Measurements from ENCODE around the gene TECPR2.
"Not testable (repeated sequence)": the region's sequence is repeated elsewhere in the genome, so short reads cannot be mapped to it uniquely, and the experiment has no call there.

TECPR2 gene

GRCh38 chr14:102540315-102541028 lies 177.7 kb downstream of the TECPR2 start:
- no peak for TF ChIP-seq CTCF (IDR thresholded peaks at IDR 0.05; ENCODE audit: insufficient read depth, missing control alignments)
- FAIRE-seq = no peak
- no peak for DNase-seq (ENCODE audit: insufficient read length, low spot score)

- FAIRE-seq; DNase-seq (ENCODE audit: insufficient read length, low spot score): not testable (repeated sequence)
Observed at GRCh38 chr14:102541029-102541491, 178.3 kb downstream of the TECPR2 start.

GRCh38 chr14:102541771-102542170 lies 179.0 kb downstream of the TECPR2 start:
- FAIRE-seq (no peak), DNase-seq (ENCODE audit: insufficient read length, low spot score) (no peak)
- no peak for TF ChIP-seq CTCF (IDR thresholded peaks at IDR 0.05; ENCODE audit: insufficient read depth, missing control alignments)

- no peak for TF ChIP-seq CTCF (IDR thresholded peaks at IDR 0.05; ENCODE audit: insufficient read depth, missing control alignments)
- DNase-seq (ENCODE audit: insufficient read length, low spot score) (no peak), FAIRE-seq (no peak)
Observed at GRCh38 chr14:102544046-102544746, 181.5 kb downstream of the TECPR2 start.

GRCh38 chr14:102544747-102545460 lies 182.2 kb downstream of the TECPR2 start:
- no peak for FAIRE-seq
- TF ChIP-seq CTCF (IDR thresholded peaks at IDR 0.05; ENCODE audit: insufficient read depth, missing control alignments) = no peak
- peak; percentile 87 for DNase-seq (ENCODE audit: insufficient read length, low spot score)

- TF ChIP-seq CTCF (IDR thresholded peaks at IDR 0.05; ENCODE audit: insufficient read depth, missing control alignments) = no peak
- FAIRE-seq (no peak), DNase-seq (ENCODE audit: insufficient read length, low spot score) (no peak)
Observed at GRCh38 chr14:102545461-102546265, 182.9 kb downstream of the TECPR2 start.

All from D721Med (cell line).